Neural cell (in vitro differentiated cells): ENCODE data around the gene PRKCZ.

ENCODE experiments used
- CTCF ChIP-seq: fragments of 450-650 bp; IDR thresholded peaks from 2 replicates; pipeline ENCODE4 v1.5.1; 2014; ENCODE audit warnings: antibody characterized with exemption, mild to moderate bottlenecking, moderate library complexity; ENCODE audit not compliant: poor library complexity, severe bottlenecking
- EP300 ChIP-seq: fragments of 450-650 bp; conservative IDR thresholded peaks from 2 replicates; pipeline ENCODE4 v1.6.1; 2014; ENCODE audit warnings: antibody characterized with exemption, mild to moderate bottlenecking, moderate library complexity; ENCODE audit not compliant: poor library complexity, severe bottlenecking
- EZH2 ChIP-seq: fragments of 200-600, 300-800 bp; shearing (Covaris generic), sonication (generic); IDR thresholded peaks from 2 replicates; pipeline ENCODE4 v1.6.1; 2014; ENCODE audit warnings: antibody characterized with exemption, low read length, borderline replicate concordance, mild to moderate bottlenecking; ENCODE audit not compliant: insufficient read depth, poor library complexity, severe bottlenecking
- MXI1 ChIP-seq: fragments of 450-650 bp; conservative IDR thresholded peaks from 2 replicates; pipeline ENCODE4 v1.6.1; 2014; ENCODE audit warnings: antibody characterized with exemption, mild to moderate bottlenecking; ENCODE audit not compliant: poor library complexity, severe bottlenecking
- POLR2AphosphoS5 ChIP-seq: IDR thresholded peaks from 2 replicates; pipeline ENCODE4 v1.6.1; 2012
- RAD21 ChIP-seq: fragments of 450-650 bp; conservative IDR thresholded peaks from 2 replicates; pipeline ENCODE4 v1.6.1; 2014; ENCODE audit warnings: antibody characterized with exemption, mild to moderate bottlenecking, moderate library complexity
- REST ChIP-seq: IDR thresholded peaks from 2 replicates; pipeline ENCODE4 v1.6.1; 2012; ENCODE audit warnings: borderline replicate concordance

GRCh38 chr1:2089051-2089450, 38.8 kb downstream of the PRKCZ start:
- TF ChIP-seq CTCF = no peak
- no peak for TF ChIP-seq EZH2
- TF ChIP-seq POLR2AphosphoS5 = no peak
- no peak for TF ChIP-seq RAD21
- TF ChIP-seq EP300 = no peak
- TF ChIP-seq MXI1 = no peak
- TF ChIP-seq REST = no peak
